Colonic mucosa (tissue), 4 donors: ENCODE measurements around the gene ZC3H15. TPM values are rescaled to one million over a fixed set of nuclear protein-coding genes. Genes with fewer than 3 reads are reported as not detected.
"Not testable (repeated sequence)": the region's sequence is repeated elsewhere in the genome, so short reads cannot be mapped to it uniquely, and the experiment has no call there.

Source experiments
- DNase-seq: peaks from one replicate; pipeline ENCODE4 v3.0.0-alpha.2; 2020
- H3K27ac ChIP-seq: fragments of 200-600 bp; one replicate; pipeline ENCODE4 v1.8.0; 2021
- H3K27me3 ChIP-seq: fragments of 200-600 bp; one replicate; pipeline ENCODE4 v1.8.0; 2021
- H3K36me3 ChIP-seq: fragments of 200-600 bp; one replicate; pipeline ENCODE4 v1.8.0; 2021
- H3K4me1 ChIP-seq: fragments of 200-600 bp; one replicate; pipeline ENCODE4 v1.8.0; 2021; ENCODE audit warnings: mild to moderate bottlenecking
- H3K4me3 ChIP-seq: fragments of 200-600 bp; one replicate; pipeline ENCODE4 v1.8.0; 2021
- H3K9ac ChIP-seq, 2 donors: one replicate each; pipeline ENCODE4 v1.7.0; 2013; ENCODE audit warnings: control low read depth in 2 of 2, low read depth in 2 of 2, low read length in 2 of 2
- H3K9me3 ChIP-seq: fragments of 200-600 bp; one replicate; pipeline ENCODE4 v1.8.0; 2021
- CTCF ChIP-seq: fragments of 200-600 bp; IDR thresholded peaks from one replicate; pipeline ENCODE4 v1.8.0; 2022; ENCODE audit warnings: antibody characterized with exemption, mild to moderate bottlenecking
- intact Hi-C: fragments of 100-400 bp; cut with DNase I; formaldehyde crosslinking; loops from one replicate; pipeline ENCODE4 v1.14.1; 2022
- total RNA-seq, 2 donors: library from RNA; stranded (reverse); fragmentation: NEBNext Ultra II Directional in 1 of 2; extraction: Animal tissue kit (Norgen Biotek cat#: 25700) in 1 of 2; gene quantifications; one replicate each; pipeline ENCODE4 v1.2.1, GENCODE V29; 2021
- donor health status: healthy.
- donor health status: DM: no; HTN: no; CAD: no.
- donor health status: DM: no; HTN: no; CAD: no.

Gene ZC3H15
- total RNA-seq, 2 donors from 2014 or later = 49.6 to 64.2 TPM

- H3K9me3 ChIP-seq = no peaks in the 10 kb centered on the region
- no peaks in the 10 kb centered on the region for H3K4me1 ChIP-seq
- DNase-seq = no peak
- H3K4me3 ChIP-seq = no peak overlapping the region
- H3K36me3 ChIP-seq = no peaks in the 10 kb centered on the region
- no peak overlapping the region for H3K9ac ChIP-seq
- intact Hi-C loops = no loop called here
- no peaks in the 10 kb centered on the region for H3K27me3 ChIP-seq
- no peak overlapping the region for H3K27ac ChIP-seq
- no peak for TF ChIP-seq CTCF
These were observed 29.3 kb downstream of the ZC3H15 start for GRCh38 chr2:186515376-186515775.

GRCh38 chr2:186516396-186516795 lies 30.3 kb downstream of the ZC3H15 start:
- H3K4me1 ChIP-seq = no peaks in the 10 kb centered on the region
- no peak for DNase-seq
- no peak for TF ChIP-seq CTCF

DNA sequence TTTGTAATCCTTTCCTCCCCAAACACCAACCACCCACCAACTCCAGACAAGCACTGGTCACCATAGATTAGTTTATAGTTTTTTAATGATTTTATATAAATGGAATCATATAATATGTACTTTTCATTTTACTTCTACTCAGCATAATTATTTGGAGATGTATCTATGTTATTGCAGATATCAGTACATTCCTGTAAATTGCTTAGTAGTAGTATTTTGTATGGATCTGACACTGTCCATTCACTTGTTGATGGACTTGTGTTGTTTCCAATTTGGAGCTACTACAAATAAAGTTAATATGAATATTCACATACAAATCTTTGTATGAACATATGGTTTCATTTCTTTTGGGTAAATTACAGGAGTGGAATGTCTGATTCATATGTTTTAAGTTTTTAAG lies 31.0 kb downstream of the ZC3H15 start:
- intact Hi-C loops = no loop called here
- DNase-seq = no peak
- no peaks in the 10 kb centered on the region for H3K36me3 ChIP-seq
- no peaks in the 10 kb centered on the region for H3K27me3 ChIP-seq
- H3K4me1 ChIP-seq = no peaks in the 10 kb centered on the region
- H3K9ac ChIP-seq = no peak overlapping the region
- H3K9me3 ChIP-seq = no peaks in the 10 kb centered on the region
- H3K27ac ChIP-seq = no peak overlapping the region
- no peak overlapping the region for H3K4me3 ChIP-seq
- no peak for TF ChIP-seq CTCF

More at GRCh38 chr2:186516396-186516795, 30.3 kb downstream of the ZC3H15 start:
- Histone ChIP-seq H3K9me3 (no peaks in the 10 kb centered on the region), H3K9ac (no peak overlapping the region), H3K36me3 (no peaks in the 10 kb centered on the region), H3K4me3 (no peak overlapping the region), H3K27ac (no peak overlapping the region), H3K27me3 (no peaks in the 10 kb centered on the region)
- intact Hi-C loops = no loop called here

GRCh38 chr2:186518291-186518690 lies 32.2 kb downstream of the ZC3H15 start:
- Histone ChIP-seq H3K4me1 (no peaks in the 10 kb centered on the region), H3K27me3 (no peaks in the 10 kb centered on the region), H3K9ac (no peak overlapping the region), H3K9me3 (no peaks in the 10 kb centered on the region), H3K36me3 (no peaks in the 10 kb centered on the region), H3K4me3 (no peak overlapping the region), H3K27ac (no peak overlapping the region)
- TF ChIP-seq CTCF = no peak
- no peak for DNase-seq
- intact Hi-C loops = no loop called here

DNA sequence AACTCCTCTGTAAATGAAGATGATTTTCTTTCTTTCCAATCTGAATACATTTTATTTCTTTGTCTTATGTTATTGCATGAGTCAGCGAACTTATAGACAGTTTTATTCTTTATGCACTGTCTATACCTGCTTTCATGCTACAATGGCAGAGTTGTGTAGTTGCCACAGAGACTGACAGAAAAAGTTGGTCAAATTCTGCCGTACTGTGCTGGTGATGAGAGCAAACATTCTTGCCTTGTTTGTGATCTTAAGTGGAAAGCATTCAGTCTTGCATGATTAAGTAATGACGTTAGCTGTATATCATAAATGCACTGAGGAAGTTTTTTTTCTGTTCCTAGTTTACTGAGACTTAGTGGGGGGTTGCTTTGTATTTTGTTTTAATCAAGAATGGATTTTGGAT lies 32.9 kb downstream of the ZC3H15 start:
- no peak overlapping the region for H3K4me3 ChIP-seq
- H3K9ac ChIP-seq = no peak overlapping the region
- intact Hi-C loops = no loop called here
- no peaks in the 10 kb centered on the region for H3K36me3 ChIP-seq
- TF ChIP-seq CTCF = no peak
- no peaks in the 10 kb centered on the region for H3K27me3 ChIP-seq
- H3K27ac ChIP-seq = no peak overlapping the region
- H3K4me1 ChIP-seq = no peaks in the 10 kb centered on the region
- no peaks in the 10 kb centered on the region for H3K9me3 ChIP-seq
- DNase-seq = no peak

DNA sequence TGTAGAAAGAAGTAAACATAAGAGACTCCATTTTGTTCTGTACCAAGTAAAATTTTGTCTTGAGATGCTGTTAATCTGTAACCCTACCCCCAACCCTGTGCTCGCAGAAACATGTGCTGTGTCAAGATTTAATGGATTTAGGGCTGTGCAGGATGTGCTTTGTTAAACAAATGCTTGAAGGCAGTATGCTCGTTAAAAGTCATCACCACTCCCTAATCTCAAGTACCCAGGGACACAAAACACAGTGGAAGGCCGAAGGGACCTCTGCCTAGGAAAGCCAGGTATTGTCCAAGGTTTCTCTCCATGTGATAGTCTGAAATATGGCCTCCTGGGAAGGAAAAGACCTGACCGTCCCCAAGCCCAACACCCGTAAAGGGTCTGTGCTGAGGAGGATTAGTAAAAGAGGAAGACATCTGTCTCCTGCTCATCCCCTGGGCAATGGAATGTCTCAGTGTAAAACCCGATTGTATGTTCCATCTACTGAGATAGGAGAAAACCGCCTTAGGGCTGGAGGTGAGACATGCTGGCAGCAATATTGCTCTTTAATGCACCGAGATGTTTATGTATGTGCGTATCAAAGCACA lies 35.6 kb downstream of the ZC3H15 start:
- H3K36me3 ChIP-seq, intact Hi-C loops, DNase-seq: not testable (repeated sequence)

More for the DNA sequence above, 35.6 kb downstream of the ZC3H15 start:
- not testable (repeated sequence) for H3K4me1 ChIP-seq, H3K27ac ChIP-seq, H3K9ac ChIP-seq, H3K27me3 ChIP-seq, H3K4me3 ChIP-seq, H3K9me3 ChIP-seq
